HG02642 (cell line): ENCODE measurements around the gene RPL12.
"Not testable (repeated sequence)": the region's sequence is repeated elsewhere in the genome, so short reads cannot be mapped to it uniquely, and the experiment has no call there.

ENCODE experiments used
- ATAC-seq: cut with Tn5 transposase; IDR thresholded peaks from one replicate; pipeline ENCODE4 v1.9.1; 2021; ENCODE audit warnings: mild to moderate bottlenecking; ENCODE audit not compliant: unreplicated experiment, poor library complexity

The RPL12 gene

DNA sequence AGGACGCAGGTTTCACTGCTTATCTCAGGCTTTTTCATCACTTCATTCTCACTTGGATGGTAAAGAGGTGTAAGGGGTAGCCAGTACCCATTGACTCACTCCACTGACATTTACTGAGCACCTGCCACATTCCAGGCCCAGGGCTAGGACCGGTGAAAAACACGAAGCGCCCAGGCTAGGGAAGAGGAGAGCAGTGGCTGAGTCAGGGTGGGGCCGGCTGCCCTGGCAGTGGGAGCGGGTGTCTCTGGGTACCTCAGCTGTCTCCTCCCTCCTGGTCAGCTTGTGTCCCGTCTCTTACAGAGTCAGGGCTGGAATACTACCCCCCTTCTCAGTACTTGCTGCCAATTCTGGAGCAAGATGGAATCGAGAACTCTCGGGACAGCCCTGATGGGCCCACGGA is 22.3 kb upstream of the RPL12 start:
- ATAC-seq: no peak

DNA sequence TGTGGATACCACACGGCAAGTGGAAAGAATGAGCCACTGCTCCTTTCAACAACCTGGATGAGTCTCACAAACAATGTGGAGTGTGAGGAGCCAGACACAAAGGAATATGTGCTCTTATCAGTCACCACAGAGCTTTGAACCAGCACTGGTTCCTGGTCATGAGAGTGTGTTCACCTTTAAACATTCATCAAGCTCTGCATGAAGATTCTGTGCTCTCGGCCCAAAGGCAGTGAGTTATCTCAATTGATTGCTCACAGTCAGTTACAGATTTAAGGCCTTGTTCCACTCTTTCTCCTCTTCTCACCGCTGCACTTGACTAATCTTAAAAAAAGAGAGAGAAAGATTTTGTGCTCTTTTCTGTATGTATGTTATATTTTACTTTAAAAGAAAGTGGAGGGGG is 19.5 kb upstream of the RPL12 start:
- ATAC-seq: no peak

DNA sequence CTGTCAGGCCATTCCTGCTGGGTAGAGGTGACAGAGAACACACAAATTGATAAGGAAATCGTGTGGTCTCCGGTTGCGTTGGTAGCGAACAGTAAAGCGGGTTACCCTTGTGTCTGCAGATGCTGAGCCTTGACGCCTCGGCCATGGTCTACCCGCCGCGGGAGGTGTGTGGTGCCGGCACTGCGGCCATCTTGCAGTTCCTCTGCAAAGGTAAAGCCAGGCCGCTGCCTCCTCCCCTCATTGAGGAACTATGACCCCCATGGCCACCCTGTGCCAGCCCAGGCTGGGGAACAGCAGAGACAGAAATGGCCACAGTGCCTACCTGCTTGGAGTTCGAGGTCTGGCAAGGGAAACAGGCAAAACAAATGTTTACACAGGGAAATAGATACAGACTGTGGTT is 16.4 kb upstream of the RPL12 start:
- no peak for ATAC-seq

DNA sequence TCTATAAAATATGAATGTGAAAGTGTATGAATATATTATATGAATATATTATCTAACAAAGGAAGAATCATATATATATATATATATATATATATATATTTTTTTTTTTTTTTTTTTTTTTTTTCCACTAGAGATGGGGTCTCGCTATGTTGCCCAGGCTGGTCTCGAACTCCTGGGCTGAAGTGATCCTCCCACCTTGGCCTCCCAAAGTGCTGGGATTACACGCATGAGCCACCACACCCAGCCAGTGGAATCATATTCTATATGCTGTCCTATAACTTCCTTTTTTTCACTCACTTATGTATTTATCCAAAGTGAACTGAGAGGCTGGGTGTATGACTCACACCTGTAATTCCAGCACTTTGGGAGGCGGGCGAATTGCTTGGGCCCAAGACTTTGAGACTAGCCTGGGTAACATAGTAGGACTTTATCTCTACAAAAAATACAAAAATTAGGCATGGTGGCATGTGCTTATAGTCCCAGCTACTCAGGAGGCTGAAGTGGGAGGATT is 15.3 kb upstream of the RPL12 start:
- ATAC-seq: not testable (repeated sequence)

DNA sequence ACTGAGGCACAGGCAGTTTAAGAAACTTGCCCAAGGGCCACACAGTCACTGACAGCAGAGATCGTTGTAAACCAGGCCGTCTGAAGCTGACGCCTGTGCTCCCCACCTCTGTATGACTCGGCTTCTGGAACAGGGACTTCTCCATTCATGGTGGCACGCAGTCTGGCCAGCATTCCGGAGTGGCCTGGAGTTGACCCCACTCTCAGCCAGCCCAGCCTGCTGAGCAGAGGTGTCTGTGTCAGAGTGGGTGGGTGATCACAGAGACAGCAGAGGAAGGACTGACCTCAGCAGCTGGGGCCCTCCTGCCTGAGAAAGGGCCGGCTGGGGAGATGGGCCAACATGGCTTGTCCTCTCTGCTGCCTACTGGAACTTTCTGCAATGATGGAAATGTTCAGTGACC is 12.7 kb upstream of the RPL12 start:
- no peak for ATAC-seq

DNA sequence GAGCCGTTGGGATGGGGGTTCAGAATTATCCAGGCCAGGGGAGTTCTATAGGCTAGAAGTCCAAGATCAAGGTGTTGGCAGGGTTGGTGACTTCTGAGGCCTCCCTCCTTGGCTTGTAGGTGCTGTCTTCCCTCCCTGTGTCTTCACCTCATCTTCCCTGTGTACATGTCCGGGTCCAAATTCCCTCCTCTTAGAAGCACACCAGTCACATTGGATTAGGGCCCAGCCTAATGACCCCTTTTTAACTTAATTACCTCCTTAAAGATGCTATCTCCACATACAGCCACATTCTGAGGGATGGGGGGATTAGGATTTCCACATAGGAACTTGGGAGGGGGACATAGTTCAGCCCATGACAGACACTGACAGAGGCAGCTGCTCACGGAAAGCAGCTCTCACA is 12.2 kb upstream of the RPL12 start:
- ATAC-seq: no peak

DNA sequence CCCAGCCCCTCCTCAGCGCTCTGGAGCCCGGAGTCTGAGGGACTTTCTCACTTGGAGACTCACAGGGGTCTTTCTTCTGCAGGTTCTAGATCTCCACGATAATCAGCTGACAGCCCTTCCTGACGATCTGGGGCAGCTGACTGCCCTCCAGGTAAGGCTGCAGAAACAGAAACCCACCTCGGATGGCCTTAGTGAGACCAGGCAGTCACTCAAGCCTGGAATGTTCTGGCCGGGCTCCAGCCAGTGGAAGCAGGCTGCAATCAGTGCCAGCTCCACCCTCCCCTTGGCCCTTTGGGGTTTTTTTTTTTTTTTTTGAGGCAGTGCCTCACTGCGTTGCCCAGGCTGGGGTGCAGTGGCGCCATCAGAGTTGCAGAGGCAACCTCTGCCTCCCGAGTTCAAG is 7.7 kb upstream of the RPL12 start:
- ATAC-seq: no peak

DNA sequence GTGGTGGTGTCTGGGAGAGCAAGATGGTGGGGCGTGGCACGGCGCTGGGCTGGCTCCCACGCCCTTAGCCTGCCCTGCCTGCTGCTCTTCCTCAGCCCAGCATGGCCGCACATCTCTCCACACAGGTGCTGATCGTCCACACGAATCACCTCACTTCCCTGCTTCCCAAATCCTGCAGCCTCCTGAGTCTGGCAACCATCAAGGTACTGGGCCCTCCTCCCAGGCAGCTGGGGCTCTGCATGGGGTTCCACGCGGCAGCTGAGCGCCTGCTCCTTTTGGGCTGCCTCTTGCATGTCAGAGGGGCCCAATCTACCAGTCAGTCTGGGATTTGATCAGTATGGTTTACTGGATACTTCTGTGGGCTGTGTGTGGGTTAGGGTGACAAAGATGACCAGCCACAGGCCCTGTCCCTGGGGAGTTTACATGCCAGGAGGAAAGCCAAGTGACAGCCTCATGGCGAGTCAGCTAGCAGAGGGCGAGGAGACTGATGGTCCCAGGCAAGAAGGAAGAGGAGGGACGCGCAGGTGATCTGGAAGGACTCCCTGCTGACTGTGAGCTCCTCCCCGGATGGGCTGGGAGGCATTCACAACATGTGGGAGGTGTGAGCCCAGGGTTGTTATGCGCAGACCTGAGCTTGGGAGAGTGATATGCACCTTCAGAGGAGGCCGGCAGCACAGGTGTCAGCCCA is 6.1 kb upstream of the RPL12 start:
- ATAC-seq: no peak

DNA sequence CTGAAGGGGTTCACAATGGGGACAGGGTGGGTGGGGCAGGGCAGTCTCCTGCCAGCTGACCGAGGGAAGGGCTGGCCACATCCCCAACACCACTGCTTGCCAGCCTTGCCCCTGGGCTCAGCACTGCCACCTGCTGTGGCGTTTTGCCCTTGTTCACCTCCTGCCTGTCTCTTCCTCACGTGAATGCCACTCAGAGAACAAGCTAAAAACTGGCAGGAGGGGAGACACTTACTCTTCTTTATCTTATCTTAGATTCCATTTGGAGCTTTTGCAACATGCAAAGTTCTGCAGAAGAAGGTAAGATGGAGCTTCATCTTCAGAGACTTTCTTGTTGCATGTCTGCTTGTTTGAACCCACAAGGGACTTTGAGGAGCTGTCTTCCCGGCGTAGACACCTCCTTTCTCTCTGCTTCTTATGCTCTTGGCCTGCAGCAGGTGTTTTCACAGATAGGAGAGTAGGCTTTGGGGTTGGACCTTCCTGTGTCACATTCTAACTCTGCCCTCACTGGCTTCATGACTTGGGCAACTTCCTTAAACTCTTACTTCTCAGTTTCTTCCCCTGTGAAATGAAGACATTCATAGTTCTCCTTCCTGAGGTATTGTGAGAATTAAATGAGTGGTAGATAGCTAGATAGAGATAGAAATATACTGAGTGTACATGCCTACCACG is 4.3 kb upstream of the RPL12 start:
- no peak for ATAC-seq

DNA sequence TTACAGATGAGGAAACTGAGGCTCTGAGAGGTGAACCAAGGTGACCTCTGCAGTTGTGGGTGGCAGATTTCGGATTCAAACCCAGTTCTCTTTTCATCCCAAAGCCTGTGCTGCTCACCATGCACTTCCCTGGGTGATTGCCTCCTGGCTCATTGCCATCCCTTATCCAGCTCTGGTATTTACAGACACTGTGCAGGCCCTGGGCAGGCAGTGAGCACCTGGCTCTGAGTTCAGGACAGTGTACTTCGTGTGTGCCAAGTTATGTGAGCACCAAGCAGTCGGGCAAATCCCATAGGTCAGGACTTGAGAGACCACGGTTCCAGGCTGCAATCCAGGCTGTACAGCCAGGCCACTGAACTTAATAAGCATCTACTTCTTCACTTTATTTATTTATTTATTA is 1.5 kb upstream of the RPL12 start:
- no peak for ATAC-seq

DNA sequence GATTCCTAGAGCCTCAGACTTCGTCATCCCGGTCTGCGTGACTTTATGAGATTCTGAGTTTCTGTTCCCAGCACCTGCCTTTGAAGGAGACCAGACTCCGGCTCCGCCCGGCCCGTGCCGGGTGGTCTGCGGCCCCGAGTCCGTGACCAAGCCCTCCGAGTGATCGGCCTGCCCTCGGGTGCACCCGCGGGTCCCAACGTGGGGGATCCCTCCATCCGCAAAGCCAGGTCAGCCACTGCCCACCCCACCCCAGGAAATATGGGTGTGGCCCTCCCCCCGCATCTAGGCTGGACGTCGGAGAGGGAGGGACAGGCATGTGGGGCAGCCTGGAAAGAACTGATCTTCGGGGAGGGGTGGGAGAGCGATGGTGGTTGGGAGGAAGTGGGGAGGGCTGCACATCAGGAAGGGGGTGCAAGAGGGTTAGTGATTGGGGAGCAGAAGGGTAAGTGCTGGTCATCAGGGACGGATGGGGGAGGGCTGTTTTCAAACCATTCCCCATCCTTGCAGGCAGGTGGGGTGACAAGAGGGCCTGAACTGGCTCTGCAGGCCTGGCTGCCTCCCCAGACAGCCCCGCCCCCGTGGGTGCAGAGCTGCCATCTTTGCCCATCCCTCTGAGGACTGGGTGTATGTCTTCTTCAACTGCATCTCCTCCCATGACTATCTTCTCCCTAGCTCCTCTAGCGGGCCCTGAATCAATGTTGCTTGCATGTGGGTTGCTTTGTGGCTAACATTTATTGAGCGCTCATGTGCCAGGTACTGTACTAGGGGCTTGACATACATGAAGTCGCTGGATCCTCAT is 851 bp upstream of the RPL12 start:
- ATAC-seq: peak; percentile 12

DNA sequence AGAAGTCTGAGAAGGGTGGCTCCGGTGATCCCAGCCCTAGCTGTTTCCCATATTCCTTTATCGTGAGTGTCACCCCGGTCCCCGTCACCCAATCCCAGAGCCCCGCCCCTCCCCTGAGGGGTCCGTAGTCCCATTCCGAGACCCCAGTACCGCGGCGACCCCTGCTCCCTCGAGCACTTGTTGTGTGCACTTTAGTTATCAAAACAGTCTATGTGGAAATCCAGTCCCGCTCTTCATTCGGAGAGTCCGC is 327 bp upstream of the RPL12 start:
- ATAC-seq: no peak

DNA sequence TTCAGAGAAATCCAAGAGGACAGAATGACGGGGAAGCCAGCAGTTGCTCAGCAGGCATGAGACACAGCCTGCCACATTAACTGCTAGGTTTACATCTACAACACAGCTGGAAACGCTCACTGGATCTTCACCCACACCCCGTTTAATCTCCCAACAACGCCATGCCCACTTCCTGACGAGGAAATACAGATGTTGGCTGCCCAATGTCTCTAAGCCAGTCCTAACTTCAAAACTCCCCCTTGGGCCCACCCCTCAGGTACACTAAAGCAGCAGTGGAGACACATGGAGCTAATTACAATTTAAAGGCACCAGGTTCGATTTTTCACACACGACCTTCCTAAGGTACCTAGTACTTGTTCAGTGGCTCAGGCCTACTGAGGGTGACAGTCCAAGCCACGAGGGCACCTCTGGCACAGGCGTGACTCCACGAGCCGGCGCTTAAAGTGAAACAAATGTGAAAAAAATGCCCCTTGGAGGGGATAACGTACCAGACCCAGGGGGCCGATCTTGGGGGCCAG is 904 bp downstream of the RPL12 start:
- ATAC-seq: no peak

DNA sequence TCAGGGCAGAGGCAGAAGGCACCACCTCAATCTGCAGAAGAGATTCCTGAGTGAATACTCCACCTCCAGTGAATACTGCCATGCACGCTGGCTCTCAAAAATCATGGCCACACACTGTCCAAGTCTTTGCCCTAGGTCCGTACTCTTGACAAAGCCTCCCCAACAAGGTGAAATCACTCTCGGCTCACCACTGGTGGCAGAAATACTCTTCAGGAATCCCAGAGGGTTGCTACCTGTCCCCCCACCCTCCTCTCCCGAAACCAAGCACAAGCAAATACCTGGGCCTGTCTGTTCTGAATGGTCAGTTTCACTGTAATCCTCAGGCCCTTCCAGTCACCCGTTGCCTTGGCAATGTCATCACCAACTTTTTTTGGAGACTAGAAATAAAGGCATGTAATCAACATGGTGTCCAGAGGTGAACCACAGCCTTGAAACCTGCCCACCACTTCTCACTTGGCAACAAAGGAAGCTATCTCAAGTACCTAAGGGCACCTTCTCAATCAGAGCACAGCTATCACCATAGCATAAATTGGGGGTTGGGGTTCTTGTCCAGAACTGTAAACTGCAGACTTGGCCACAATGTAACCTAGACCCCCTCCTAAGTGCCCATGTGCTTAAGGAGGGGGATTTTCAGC is 1.8 kb downstream of the RPL12 start:
- ATAC-seq: no peak

DNA sequence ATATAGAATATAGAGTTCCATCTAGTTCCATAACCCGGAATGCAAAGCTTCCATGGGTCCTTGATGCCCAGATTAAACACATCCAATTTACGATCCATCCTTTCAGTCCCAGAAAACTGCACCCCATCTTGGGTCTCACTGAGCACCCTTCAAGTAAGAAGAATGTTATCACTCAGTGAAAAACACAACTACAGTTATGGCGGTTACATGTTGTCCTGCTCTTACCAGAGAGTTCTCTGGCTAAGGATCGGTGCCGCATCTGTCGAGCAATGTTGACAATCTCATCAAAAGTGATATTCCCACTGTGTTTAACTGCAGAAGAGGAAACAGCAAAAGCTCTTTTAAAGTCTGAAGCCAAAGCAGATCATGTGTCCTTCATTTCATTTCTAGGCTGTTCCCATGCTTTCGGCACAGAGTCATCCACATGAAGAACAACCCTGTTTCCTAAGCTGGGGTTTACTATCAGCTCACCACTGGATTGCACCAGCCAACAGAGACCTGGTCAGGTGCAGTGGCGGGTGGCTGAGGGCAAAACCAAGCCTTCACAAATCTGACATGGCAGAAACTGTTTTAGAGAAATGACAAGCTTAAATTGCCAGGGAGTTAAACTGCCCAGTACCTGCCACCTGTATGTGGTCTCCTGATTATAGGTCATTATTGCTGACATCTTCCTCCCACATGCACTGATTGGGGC is 2.9 kb downstream of the RPL12 start:
- ATAC-seq: no peak

DNA sequence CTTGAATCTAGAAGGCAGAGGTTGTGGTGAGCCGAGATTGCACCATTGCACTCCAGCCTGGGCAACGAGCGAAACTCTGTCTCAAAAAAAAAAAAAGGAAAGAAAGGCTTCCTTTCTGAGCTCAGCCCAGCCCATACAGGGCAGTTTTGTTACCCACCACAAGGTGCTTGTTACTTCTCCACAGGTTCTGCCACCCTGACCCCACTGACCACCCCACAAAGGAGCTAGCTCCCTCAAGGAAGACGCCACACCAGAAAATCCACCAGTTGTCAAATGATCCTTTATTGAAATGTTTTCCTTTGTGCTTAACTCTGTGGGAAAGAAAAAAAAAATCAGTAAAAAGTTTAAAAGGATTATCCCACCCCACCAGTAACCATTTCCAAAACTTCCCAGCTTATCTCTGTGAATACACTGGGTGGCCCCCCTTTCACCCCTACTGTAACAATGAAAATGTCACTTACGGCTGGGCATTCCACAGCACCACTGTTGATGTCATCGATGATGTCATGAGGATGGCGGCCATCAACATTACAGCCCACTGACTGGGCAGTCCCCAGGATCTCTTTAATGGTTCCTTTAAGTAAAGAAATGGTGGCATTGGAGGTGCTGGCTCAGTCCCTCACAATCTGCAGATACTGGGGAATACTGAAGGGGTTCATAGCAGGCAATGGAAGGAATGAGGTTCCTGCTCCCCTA is 3.6 kb downstream of the RPL12 start:
- no peak for ATAC-seq

DNA sequence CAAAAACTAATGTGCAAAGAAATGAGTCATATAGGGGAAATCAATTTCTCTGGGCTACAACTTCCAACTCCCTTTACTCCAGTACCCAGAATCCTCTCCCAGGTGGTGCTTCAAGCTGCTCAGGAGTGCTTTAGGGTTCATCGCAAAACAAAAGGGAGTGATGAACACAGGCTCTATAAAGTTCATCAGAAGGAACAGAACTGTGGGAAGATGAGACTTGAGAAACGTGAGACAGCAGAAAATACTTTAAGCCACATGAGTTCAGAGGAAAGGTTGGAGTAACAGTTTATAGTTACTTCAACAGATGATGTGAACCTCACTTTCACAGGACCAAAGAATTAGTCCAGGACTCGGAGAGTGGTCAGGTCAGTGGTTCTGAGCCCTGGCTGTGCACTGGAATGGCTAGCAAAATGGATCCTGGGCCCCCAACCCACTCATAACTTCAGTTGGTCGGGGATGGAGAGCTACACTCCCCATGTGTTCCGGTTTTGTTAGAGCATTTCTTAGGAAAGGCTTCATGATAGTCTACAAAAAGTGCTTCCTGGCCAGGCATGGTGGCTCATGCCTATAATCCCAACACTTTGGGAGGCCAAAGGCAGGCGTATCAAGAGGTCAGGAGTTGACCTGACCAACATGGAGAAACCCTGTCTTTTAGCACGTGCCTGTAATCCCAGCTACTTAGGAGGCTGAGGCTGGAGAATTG is 4.3 kb downstream of the RPL12 start:
- no peak for ATAC-seq

DNA sequence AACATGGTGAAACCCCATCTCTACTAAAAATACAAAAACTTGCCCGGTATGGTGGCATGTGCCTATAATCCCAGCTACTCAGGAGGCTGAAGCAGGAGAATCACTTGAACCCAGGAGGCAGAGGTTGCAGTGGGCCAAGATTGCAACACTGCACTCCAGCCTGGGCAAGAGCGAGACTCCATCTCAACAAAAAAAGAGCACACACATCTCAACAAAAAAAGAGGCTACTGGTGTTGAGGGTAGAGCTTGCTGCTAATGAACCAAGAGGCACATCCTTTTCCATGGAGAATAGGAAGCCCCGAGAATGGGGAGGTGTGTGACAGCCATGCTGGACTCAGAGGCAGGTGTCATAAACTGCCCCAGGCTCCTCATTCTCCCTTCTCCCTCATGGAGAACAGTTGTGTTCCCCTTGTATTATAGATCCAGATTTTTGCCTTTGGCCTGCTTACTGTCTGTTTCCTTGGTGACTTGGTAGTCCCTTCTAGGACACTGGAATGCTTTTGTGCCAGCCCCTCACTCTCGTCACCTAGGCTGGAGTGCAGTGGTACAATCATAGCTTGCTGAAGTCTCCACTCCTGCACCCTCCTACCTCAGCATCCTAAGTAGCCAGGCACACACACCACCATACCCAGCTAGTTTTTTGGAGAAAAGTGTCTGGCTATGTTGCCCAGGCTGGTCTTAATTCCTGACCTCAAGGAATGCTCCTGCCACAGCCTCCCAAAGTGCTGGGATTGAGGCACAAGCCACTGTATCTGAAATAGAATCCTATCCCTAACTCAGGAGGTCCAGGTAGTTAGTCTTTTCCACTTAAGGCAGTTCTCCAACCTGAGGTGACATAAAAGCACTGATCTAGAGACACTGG is 5.1 kb downstream of the RPL12 start:
- ATAC-seq: no peak
